B cell (primary cell): ENCODE results near the gene WDFY4. TPM values are rescaled to one million over a fixed set of nuclear protein-coding genes. Genes with fewer than 3 reads are reported as not detected.

ENCODE experiments used
- ATAC-seq: fragments of 200-7000 bp; cut with Tn5 transposase; one replicate; pipeline ENCODE4 v1.10.0; 2021; ENCODE audit warnings: low read depth, mild to moderate bottlenecking, moderate number of reproducible peaks, moderate library complexity
- CTCF ChIA-PET: fragments of 350-600 bp; sonication (Branson Sonifier 250); formaldehyde crosslinking; loops from one replicate; lab custom pipeline; 2021; ENCODE audit warnings: antibody characterized with exemption, inconsistent platforms; lab: Charles Lee
- POLR2A ChIA-PET: fragments of 350-600 bp; sonication (Branson Sonifier 250); formaldehyde crosslinking; loops from one replicate; lab custom pipeline; 2021; ENCODE audit warnings: antibody characterized with exemption; lab: Charles Lee
- DNase-seq: peaks from one replicate; pipeline ENCODE4 v3.0.0; 2013
- H2AFZ ChIP-seq: 2 replicates; pipeline ENCODE4 v1.6.1; 2012; ENCODE audit warnings: mild to moderate bottlenecking, low read depth, low read length; ENCODE audit not compliant: insufficient read depth, poor library complexity, severe bottlenecking
- H3K27ac ChIP-seq, 2 donors: 1 replicate in 1 of 2; 2 replicates in 1 of 2; pipeline ENCODE4 v1.5.1; 2012 to 2013; ENCODE audit warnings: low read length in 2 of 2, mild to moderate bottlenecking in 2 of 2, moderate library complexity in 1 of 2
- H3K27me3 ChIP-seq, 4 experiments: fragments of 200-600 bp in 1 of 4; sonication (generic) in 1 of 4; replicated peaks in 1 of 4; 1 replicate in 2 of 4; 2 replicates in 2 of 4; pipeline versions ENCODE4 v1.6.1 to v1.7.0; 2013 to 2016; ENCODE audit warnings: low read length in 3 of 4, mild to moderate bottlenecking in 2 of 4, mixed read lengths in 1 of 4, moderate library complexity in 1 of 4; ENCODE audit not compliant: insufficient read depth in 4 of 4, control insufficient read depth in 3 of 4; ENCODE audit errors: control extremely low read depth in 1 of 4
- H3K36me3 ChIP-seq, 2 experiments: replicated peaks in 1 of 2; 1 replicate in 1 of 2; 2 replicates in 1 of 2; pipeline versions ENCODE4 v1.6.1 to v1.7.1; 2013; ENCODE audit warnings: low read length in 1 of 2; ENCODE audit not compliant: insufficient read depth in 2 of 2, control insufficient read depth in 1 of 2; ENCODE audit errors: control extremely low read depth in 1 of 2, extremely low read depth in 1 of 2
- H3K4me1 ChIP-seq, 2 donors: fragments of 200-600 bp in 1 of 2; sonication (generic) in 1 of 2; 1 replicate in 1 of 2; 2 replicates in 1 of 2; pipeline versions ENCODE4 v1.5.1 to v1.6.1; 2013 to 2017; ENCODE audit warnings: low read length in 2 of 2; ENCODE audit not compliant: control insufficient read depth in 2 of 2, insufficient read depth in 2 of 2
- H3K4me2 ChIP-seq: replicated peaks from 2 replicates; pipeline ENCODE3; 2012; ENCODE audit warnings: mild to moderate bottlenecking, low read depth, low read length; ENCODE audit not compliant: poor library complexity, severe bottlenecking
- H3K4me3 ChIP-seq, 5 experiments: fragments of 200-600 bp in 1 of 5; sonication (generic) in 1 of 5; 1 replicate in 3 of 5; 2 replicates in 2 of 5; pipeline versions ENCODE4 v1.5.1 to v1.7.0; 2011 to 2016; ENCODE audit warnings: low read length in 4 of 5, mild to moderate bottlenecking in 4 of 5, low read depth in 2 of 5, control low read depth in 1 of 5, moderate library complexity in 1 of 5; ENCODE audit not compliant: insufficient read depth in 1 of 5; ENCODE audit errors: control extremely low read depth in 1 of 5, extremely low read depth in 1 of 5
- H3K79me2 ChIP-seq: fragments of 200-600 bp; sonication (generic); one replicate; pipeline ENCODE4 v1.6.0; 2016; ENCODE audit warnings: low read length; ENCODE audit not compliant: control insufficient read depth, insufficient read depth
- H3K9ac ChIP-seq: fragments of 200-600 bp; sonication (generic); 2 replicates; pipeline ENCODE4 v1.6.1; 2017; ENCODE audit warnings: mild to moderate bottlenecking, low read length, moderate library complexity
- H3K9me3 ChIP-seq, 3 donors: one replicate each; pipeline versions ENCODE4 v1.6.1 to v1.7.1; 2013; ENCODE audit warnings: low read length in 2 of 3; ENCODE audit not compliant: control insufficient read depth in 2 of 3, insufficient read depth in 1 of 3; ENCODE audit errors: control extremely low read depth in 1 of 3
- H4K20me1 ChIP-seq: 2 replicates; pipeline ENCODE4 v1.6.0; 2012; ENCODE audit warnings: mild to moderate bottlenecking, low read length; ENCODE audit not compliant: insufficient read depth, control insufficient read depth, poor library complexity, severe bottlenecking
- H3K27ac Mint-ChIP-seq: one replicate; pipeline ENCODE4 v1.8.0; 2021; ENCODE audit warnings: mixed read lengths
- H3K27me3 Mint-ChIP-seq: one replicate; pipeline ENCODE4 v1.8.0; 2021; ENCODE audit warnings: mixed read lengths
- H3K4me1 Mint-ChIP-seq: one replicate; pipeline ENCODE4 v1.8.0; 2021; ENCODE audit warnings: mixed read lengths
- H3K4me3 Mint-ChIP-seq: one replicate; pipeline ENCODE4 v1.8.0; 2021; ENCODE audit warnings: mixed read lengths
- H3K9me3 Mint-ChIP-seq: one replicate; pipeline ENCODE4 v1.8.0; 2022; ENCODE audit warnings: mixed read lengths; ENCODE audit not compliant: insufficient read depth
- CTCF ChIP-seq: fragments of 200-600 bp; IDR thresholded peaks from one replicate; pipeline ENCODE4 v1.8.0; 2022; ENCODE audit warnings: antibody characterized with exemption, mild to moderate bottlenecking
- EZH2 ChIP-seq: IDR thresholded peaks from 2 replicates; pipeline ENCODE4 v1.6.1; 2012; ENCODE audit warnings: borderline replicate concordance, low read depth, mild to moderate bottlenecking, moderate library complexity, low read length; ENCODE audit not compliant: insufficient read depth, poor library complexity, severe bottlenecking
- WGBS: methylation state at CpG from one replicate; pipeline ENCODE4 v1.1.5; 2013; ENCODE audit warnings: missing lambda C conversion rate; ENCODE audit not compliant: insufficient coverage; 5-methylcytosine and 5-hydroxymethylcytosine counted together
- intact Hi-C: fragments of 100-400 bp; cut with micrococcal nuclease; formaldehyde crosslinking; loops from one replicate; pipeline ENCODE4 v1.10.0; 2022
- polyA plus RNA-seq: library from polyadenylated mRNA; depleted of rRNA; stranded (reverse); fragments of >200 nt; gene quantifications from 2 replicates; pipeline ENCODE4 v1.2.3, GENCODE V29; 2012
- total RNA-seq, 2 donors: library from RNA; stranded (reverse); fragments of 120-200 nt in 1 of 2; gene quantifications; 1 replicate in 1 of 2; 2 replicates in 1 of 2; pipeline versions ENCODE4 v1.2.3 to v1.2.4, GENCODE V29; 2013 to 2022

WDFY4 gene
- total and polyA plus RNA-seq, 2 donors (not counting 1 experiment from before 2014, with no cell fraction given), result 262 to 560 TPM

- H3K4me2 ChIP-seq, result no peak overlapping the region
- intact Hi-C loops, result no loop called here
- Mint-ChIP-seq H3K4me1 (peaks cover 52% of the 10 kb centered on the region), H3K4me3 (no peak overlapping the region), H3K27ac (peak overlapping the region; percentile 73), H3K27me3 (no peaks in the 10 kb centered on the region), H3K9me3 (no peaks in the 10 kb centered on the region)
- no peak overlapping the region for H3K4me3 ChIP-seq
- WGBS, result 79% methylated on average over 8 of the region's 12 CpGs
- no peak for DNase-seq
- H3K36me3 ChIP-seq, result peaks cover 3 to 91% of the 10 kb centered on the region in 2 experiments
- ChIA-PET POLR2A (no interaction called here), CTCF (interaction anchor here (1.3 kb wide), 1 partner anchor 148 kb away, joined by 3 read pairs; no protein-coding TSS in a partner anchor)
- H4K20me1 ChIP-seq, result peaks cover 62% of the 10 kb centered on the region
- H3K79me2 ChIP-seq, result peaks cover 50% of the 10 kb centered on the region
- TF ChIP-seq CTCF (no peak), EZH2 (no peak)
- ATAC-seq, result no peak
- H3K9ac ChIP-seq, result no peak overlapping the region
- H3K27ac ChIP-seq, result peak overlapping the region in 1 of 2 donors; percentile 95
- H3K4me1 ChIP-seq, result peaks cover 44 to 47% of the 10 kb centered on the region in 2 donors
- H2AFZ ChIP-seq, result no peak overlapping the region
- no peaks in the 10 kb centered on the region for H3K27me3 ChIP-seq
- peaks cover 0 to 4% (median 0%) of the 10 kb centered on the region in 3 donors for H3K9me3 ChIP-seq
These were observed 121.2 kb downstream of the WDFY4 start for GRCh38 chr10:48805848-48806247.

- Mint-ChIP-seq H3K27ac (peak overlapping the region; percentile 73), H3K9me3 (no peaks in the 10 kb centered on the region), H3K27me3 (no peaks in the 10 kb centered on the region), H3K4me3 (no peak overlapping the region), H3K4me1 (peaks cover 47% of the 10 kb centered on the region)
- ATAC-seq (no peak), DNase-seq (no peak)
- H3K79me2 ChIP-seq, result peaks cover 50% of the 10 kb centered on the region
- peaks cover 39 to 42% of the 10 kb centered on the region in 2 donors for H3K4me1 ChIP-seq
- peaks cover 0 to 4% (median 0%) of the 10 kb centered on the region in 3 donors for H3K9me3 ChIP-seq
- TF ChIP-seq EZH2 (no peak), CTCF (no peak)
- CTCF ChIA-PET, result interaction anchor here (1.3 kb wide), 1 partner anchor 148 kb away, joined by 3 read pairs; no protein-coding TSS in a partner anchor
- POLR2A ChIA-PET, result no interaction called here
- intact Hi-C loops, result no loop called here
- peaks cover 3 to 91% of the 10 kb centered on the region in 2 experiments for H3K36me3 ChIP-seq
- WGBS, result 91% methylated on average over 2 of the region's 4 CpGs
- peaks cover 57% of the 10 kb centered on the region for H4K20me1 ChIP-seq
- no peak overlapping the region for H3K4me3 ChIP-seq
- peak overlapping the region in 1 of 2 donors; percentile 95 for H3K27ac ChIP-seq
- no peak overlapping the region for H2AFZ ChIP-seq
- H3K9ac ChIP-seq, result no peak overlapping the region
- no peak overlapping the region for H3K4me2 ChIP-seq
- H3K27me3 ChIP-seq, result no peaks in the 10 kb centered on the region
These were observed 121.7 kb downstream of the WDFY4 start for GRCh38 chr10:48806342-48806741.
